Measurements from ENCODE around the gene TMA7. TPM values are rescaled to one million over a fixed set of nuclear protein-coding genes. Genes with fewer than 3 reads are reported as not detected.
A peak's percentile ranks its signal among the peaks of the same experiment; 100 is the strongest.

The TMA7 gene
- polyA plus RNA-seq, 2 of the 4 experiments (the other 2 are of a cell fraction) = 303 to 417 TPM

DNA sequence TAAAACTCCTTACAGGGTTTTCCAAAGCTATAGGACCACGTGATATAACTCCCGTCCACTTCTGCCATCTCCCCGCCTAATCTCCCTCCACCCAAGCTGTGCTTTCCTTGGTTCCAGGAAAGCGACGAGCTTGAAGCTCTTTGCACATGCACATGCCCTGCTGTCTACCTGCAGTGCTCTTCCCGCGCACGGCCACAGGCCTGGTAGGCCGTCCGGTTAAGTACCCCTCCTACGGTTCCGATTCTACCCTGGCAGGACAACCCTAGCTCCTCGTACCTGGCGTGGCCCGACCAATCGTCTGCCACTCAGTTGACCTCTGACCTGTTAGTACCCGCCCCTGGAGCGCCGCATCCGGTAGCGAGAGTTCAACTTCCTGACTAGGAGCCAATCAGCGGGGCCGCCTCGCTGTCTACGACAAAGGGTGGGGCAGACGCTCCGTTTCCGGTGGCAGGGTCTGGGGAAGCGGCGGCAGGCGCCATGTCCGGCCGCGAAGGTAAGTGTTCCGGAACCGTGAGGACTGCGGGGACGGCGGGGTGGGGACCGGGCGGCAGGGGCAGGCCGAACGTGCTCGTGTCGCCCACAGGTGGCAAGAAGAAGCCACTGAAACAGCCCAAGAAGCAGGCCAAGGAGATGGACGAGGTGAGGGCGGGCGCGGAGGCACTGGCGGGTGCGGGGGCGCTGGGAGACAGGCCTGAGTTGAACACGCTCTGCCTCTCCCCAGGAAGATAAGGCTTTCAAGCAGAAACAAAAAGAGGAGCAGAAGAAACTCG, at the start of gene TMA7, which contains the start of gene CCDC51 (continued):
- TF ChIP-seq, protein P1, sequence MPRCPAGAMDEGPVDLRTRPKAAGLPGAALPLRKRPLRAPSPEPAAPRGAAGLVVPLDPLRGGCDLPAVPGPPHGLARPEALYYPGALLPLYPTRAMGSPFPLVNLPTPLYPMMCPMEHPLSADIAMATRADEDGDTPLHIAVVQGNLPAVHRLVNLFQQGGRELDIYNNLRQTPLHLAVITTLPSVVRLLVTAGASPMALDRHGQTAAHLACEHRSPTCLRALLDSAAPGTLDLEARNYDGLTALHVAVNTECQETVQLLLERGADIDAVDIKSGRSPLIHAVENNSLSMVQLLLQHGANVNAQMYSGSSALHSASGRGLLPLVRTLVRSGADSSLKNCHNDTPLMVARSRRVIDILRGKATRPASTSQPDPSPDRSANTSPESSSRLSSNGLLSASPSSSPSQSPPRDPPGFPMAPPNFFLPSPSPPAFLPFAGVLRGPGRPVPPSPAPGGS (IDR thresholded peaks at IDR 0.05) = peak; percentile 59; the same call in 1 of the 3 replicates
- no peak for TF ChIP-seq KDM1A (IDR thresholded peaks at IDR 0.05; ENCODE audit: low read depth)
- TF ChIP-seq EHMT2 (IDR thresholded peaks at IDR 0.05; ENCODE audit: low read depth) = no peak
- no peak for TF ChIP-seq CHD2 (IDR thresholded peaks at IDR 0.05; ENCODE audit: low read length, partially characterized antibody)
- TF ChIP-seq HOXB13 (CRISPR knock-in tag; IDR thresholded peaks at IDR 0.05; ENCODE audit: low read depth) = no peak
- TF ChIP-seq FOSL2 (IDR thresholded peaks at IDR 0.05) = no peak
- no peak for TF ChIP-seq FOSL2 (CRISPR knock-in tag; IDR thresholded peaks at IDR 0.05)
- TF ChIP-seq TP53 (CRISPR knock-in tag; IDR thresholded peaks at IDR 0.05) = no peak
- TF ChIP-seq PHF8 (IDR thresholded peaks at IDR 0.05; ENCODE audit: borderline replicate concordance, low read depth) = peak; percentile 82
- no peak for TF ChIP-seq ZFP36 (IDR thresholded peaks at IDR 0.05; ENCODE audit: borderline replicate concordance, partially characterized antibody)
- TF ChIP-seq EP300 (IDR thresholded peaks at IDR 0.05) = no peak
- TF ChIP-seq MAZ (IDR thresholded peaks at IDR 0.05; ENCODE audit: borderline replicate concordance, low read depth, low read length) = no peak
- TF ChIP-seq ZC3H11A (IDR thresholded peaks at IDR 0.05) = no peak
- TF ChIP-seq ZNF302 (CRISPR knock-in tag; IDR thresholded peaks at IDR 0.05) = no peak
- TF ChIP-seq MAFK (IDR thresholded peaks at IDR 0.05; ENCODE audit: partially characterized antibody) = no peak
- TF ChIP-seq CBX2 (IDR thresholded peaks at IDR 0.05; ENCODE audit: borderline replicate concordance, low read depth) = no peak
- no peak for TF ChIP-seq JUNB (IDR thresholded peaks at IDR 0.05)
- peak; percentile 52 for TF ChIP-seq POLR2A (IDR thresholded peaks at IDR 0.05; ENCODE audit: low read length)
- no peak for TF ChIP-seq EHF (CRISPR knock-in tag; IDR thresholded peaks at IDR 0.05)
- TF ChIP-seq CEBPB (IDR thresholded peaks at IDR 0.05) = no peak
- TF ChIP-seq ESRRA (IDR thresholded peaks at IDR 0.05; ENCODE audit: borderline replicate concordance, low read length) = no peak
- no peak for TF ChIP-seq KDM5A (IDR thresholded peaks at IDR 0.05)
- TF ChIP-seq HEYL (CRISPR knock-in tag; IDR thresholded peaks at IDR 0.05) = no peak
- TF ChIP-seq NFE2L2 (conservative IDR thresholded peaks at IDR 0.05; ENCODE audit: low read length) = no peak
- TF ChIP-seq SMC3 (IDR thresholded peaks at IDR 0.05) = no peak
- no peak for TF ChIP-seq RNF2 (IDR thresholded peaks at IDR 0.05; ENCODE audit: borderline replicate concordance, low read depth)
- TF ChIP-seq BHLHE40 (IDR thresholded peaks at IDR 0.05; ENCODE audit: low read depth, low read length) = no peak
- no peak for TF ChIP-seq FOSB (CRISPR knock-in tag; IDR thresholded peaks at IDR 0.05)
- TF ChIP-seq ZSCAN20 (CRISPR knock-in tag; IDR thresholded peaks at IDR 0.05) = no peak
- TF ChIP-seq HDAC2 (IDR thresholded peaks at IDR 0.05) = no peak
- no peak for TF ChIP-seq FOXS1 (CRISPR knock-in tag; IDR thresholded peaks at IDR 0.05)
- no peak for TF ChIP-seq NR3C1 (IDR thresholded peaks at IDR 0.05)

DNA sequence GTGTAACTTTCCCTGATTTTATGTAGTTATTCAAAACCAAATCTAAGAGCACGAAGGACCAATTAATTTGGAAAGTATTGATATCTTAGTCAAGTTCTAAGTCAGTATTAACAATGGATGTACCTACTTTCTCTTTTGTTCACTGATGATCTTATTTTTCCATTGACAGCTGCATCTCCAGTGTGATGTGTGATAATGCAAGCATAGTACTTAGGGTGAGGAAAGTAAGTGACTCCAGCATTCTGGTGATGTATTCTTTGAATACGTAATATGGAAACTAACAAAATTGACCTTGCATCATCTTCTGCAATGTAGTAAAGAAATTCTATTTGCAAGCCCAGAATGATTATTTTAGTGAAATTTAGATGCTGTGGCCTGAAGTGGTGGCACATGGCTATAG, 45.7 kb upstream of the TMA7 start:
- FAIRE-seq (no peak), ATAC-seq (no peak), DNase-seq (ENCODE audit: low read depth in 1 of 2, low spot score in 1 of 2) (no peak)
- TF ChIP-seq MAZ (IDR thresholded peaks at IDR 0.05; ENCODE audit: borderline replicate concordance, low read depth, low read length) (no peak), ZSCAN20 (CRISPR knock-in tag; IDR thresholded peaks at IDR 0.05) (no peak), RFX5 (IDR thresholded peaks at IDR 0.05) (no peak), FOXS1 (CRISPR knock-in tag; IDR thresholded peaks at IDR 0.05) (no peak), CHD4 (IDR thresholded peaks at IDR 0.05; ENCODE audit: borderline replicate concordance) (no peak), EP300 (IDR thresholded peaks at IDR 0.05) (no peak)
- TF ChIP-seq, protein P2, sequence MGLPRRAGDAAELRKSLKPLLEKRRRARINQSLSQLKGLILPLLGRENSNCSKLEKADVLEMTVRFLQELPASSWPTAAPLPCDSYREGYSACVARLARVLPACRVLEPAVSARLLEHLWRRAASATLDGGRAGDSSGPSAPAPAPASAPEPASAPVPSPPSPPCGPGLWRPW (IDR thresholded peaks at IDR 0.05) = no peak
- TF ChIP-seq, protein P3, sequence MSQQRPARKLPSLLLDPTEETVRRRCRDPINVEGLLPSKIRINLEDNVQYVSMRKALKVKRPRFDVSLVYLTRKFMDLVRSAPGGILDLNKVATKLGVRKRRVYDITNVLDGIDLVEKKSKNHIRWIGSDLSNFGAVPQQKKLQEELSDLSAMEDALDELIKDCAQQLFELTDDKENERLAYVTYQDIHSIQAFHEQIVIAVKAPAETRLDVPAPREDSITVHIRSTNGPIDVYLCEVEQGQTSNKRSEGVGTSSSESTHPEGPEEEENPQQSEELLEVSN (IDR thresholded peaks at IDR 0.05; ENCODE audit: borderline replicate concordance, low read depth) = no peak
- TF ChIP-seq, protein P4, sequence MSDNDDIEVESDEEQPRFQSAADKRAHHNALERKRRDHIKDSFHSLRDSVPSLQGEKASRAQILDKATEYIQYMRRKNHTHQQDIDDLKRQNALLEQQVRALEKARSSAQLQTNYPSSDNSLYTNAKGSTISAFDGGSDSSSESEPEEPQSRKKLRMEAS (IDR thresholded peaks at IDR 0.05) = no peak
- H3K4me2 ChIP-seq = no peak overlapping the region
- no peaks in the 10 kb centered on the region for H3K9me3 ChIP-seq
- no peak overlapping the region for H3K4me3 ChIP-seq
- POLR2A ChIA-PET = no interaction called here
- no peak overlapping the region for H3K27ac ChIP-seq
- WGBS (ENCODE audit: missing lambda C conversion rate) = 76% methylated on average over 2 of the region's 2 CpGs
- CTCF ChIA-PET = interaction anchor here (3.2 kb wide), 1 partner anchor 41 kb away, joined by 12 read pairs; no protein-coding TSS in a partner anchor
- no peaks in the 10 kb centered on the region for H3K4me1 ChIP-seq
